ENCODE results near the gene KYNU.
"Not testable (repeated sequence)": the region's sequence is repeated elsewhere in the genome, so short reads cannot be mapped to it uniquely, and the experiment has no call there.

GRCh38 chr2:142948723-142949122, 71.3 kb downstream of the KYNU start:
- not testable (repeated sequence) for TF ChIP-seq ZNF335 (CRISPR knock-in tag; IDR thresholded peaks at IDR 0.05); HDAC1 (CRISPR knock-in tag; IDR thresholded peaks at IDR 0.05); IRX3 (CRISPR knock-in tag; IDR thresholded peaks at IDR 0.05; ENCODE audit: borderline replicate concordance, low read depth); CTCF (CRISPR knock-in tag; IDR thresholded peaks at IDR 0.05); HMGXB4 (CRISPR knock-in tag; IDR thresholded peaks at IDR 0.05; ENCODE audit: borderline replicate concordance in 1 of 2, low read depth in 1 of 2); FOXJ3 (CRISPR knock-in tag; IDR thresholded peaks at IDR 0.05; ENCODE audit: borderline replicate concordance); BCL3 (CRISPR knock-in tag; IDR thresholded peaks at IDR 0.05); HNF1A (CRISPR knock-in tag; IDR thresholded peaks at IDR 0.05; ENCODE audit: borderline replicate concordance)
- TF ChIP-seq HNF1A (IDR thresholded peaks at IDR 0.05; ENCODE audit: low read depth) = peak; percentile 58; the same call in 1 of the 2 replicates

Data from HepG2 (cell line).